MM.1S (cell line): ENCODE results near the gene CACNB4.

Experiments used
- CTCF ChIP-seq: fragments of 300-600 bp; sonication (generic); IDR thresholded peaks from 2 replicates; pipeline ENCODE4 v1.5.1; 2016; ENCODE audit warnings: antibody characterized with exemption, low read length, mixed read lengths
- EZH2 ChIP-seq: fragments of 300-600 bp; sonication (generic); optimal IDR thresholded peaks from 2 replicates; pipeline ENCODE3; 2017; ENCODE audit warnings: low read depth, mild to moderate bottlenecking, antibody characterized with exemption, low read length, mixed read lengths
- EZH2phosphoT487 ChIP-seq: fragments of 300-600 bp; sonication (generic); IDR thresholded peaks from 2 replicates; pipeline ENCODE4 v1.6.1; 2018; ENCODE audit warnings: antibody characterized with exemption, low read length

GRCh38 chr2:151947813-151948165 is 151.1 kb downstream of the CACNB4 start:
- TF ChIP-seq CTCF (no peak), EZH2phosphoT487 (no peak), EZH2 (no peak)
